Brain microvascular endothelial cell (primary cell): ENCODE results near the gene DYNC1LI2.

ENCODE experiments used
- DNase-seq: peaks from one replicate; pipeline ENCODE4 v3.0.0-alpha.2; 2020
- H3K27ac ChIP-seq: fragments of 250-450 bp; sonication (Bioruptor Pico); 2 replicates; pipeline ENCODE4 v1.5.1; 2020; ENCODE audit warnings: mild to moderate bottlenecking, moderate library complexity
- H3K27me3 ChIP-seq: fragments of 250-450 bp; sonication (Bioruptor Pico); replicated peaks from 2 replicates; pipeline ENCODE4 v1.5.1; 2020; ENCODE audit warnings: mild to moderate bottlenecking
- H3K36me3 ChIP-seq: fragments of 250-450 bp; sonication (Bioruptor Pico); replicated peaks from 2 replicates; pipeline ENCODE4 v1.5.1; 2020; ENCODE audit warnings: mild to moderate bottlenecking
- H3K4me3 ChIP-seq: 2 replicates; pipeline ENCODE4 v1.5.1; 2011; ENCODE audit warnings: low read depth, mild to moderate bottlenecking, control low read depth, low read length, moderate library complexity
- in situ Hi-C: cut with HindIII; loops from 2 replicates; pipeline ENCODE4 v1.10.0; 2017; ENCODE audit warnings: low sequenced_read_pairs, low pct_ligation_motif_present
- TF ChIP-seq, protein P1 (sequence below): IDR thresholded peaks from 2 replicates; pipeline ENCODE4 v1.5.1; 2011; ENCODE audit warnings: low read depth, mild to moderate bottlenecking, moderate library complexity, low read length, control low read depth, inconsistent platforms; ENCODE audit errors: missing control alignments

Gene DYNC1LI2

GRCh38 chr16:66701026-66701425, 50.4 kb downstream of the DYNC1LI2 start:
- in situ Hi-C loops: no loop called here
- TF ChIP-seq, protein P1, sequence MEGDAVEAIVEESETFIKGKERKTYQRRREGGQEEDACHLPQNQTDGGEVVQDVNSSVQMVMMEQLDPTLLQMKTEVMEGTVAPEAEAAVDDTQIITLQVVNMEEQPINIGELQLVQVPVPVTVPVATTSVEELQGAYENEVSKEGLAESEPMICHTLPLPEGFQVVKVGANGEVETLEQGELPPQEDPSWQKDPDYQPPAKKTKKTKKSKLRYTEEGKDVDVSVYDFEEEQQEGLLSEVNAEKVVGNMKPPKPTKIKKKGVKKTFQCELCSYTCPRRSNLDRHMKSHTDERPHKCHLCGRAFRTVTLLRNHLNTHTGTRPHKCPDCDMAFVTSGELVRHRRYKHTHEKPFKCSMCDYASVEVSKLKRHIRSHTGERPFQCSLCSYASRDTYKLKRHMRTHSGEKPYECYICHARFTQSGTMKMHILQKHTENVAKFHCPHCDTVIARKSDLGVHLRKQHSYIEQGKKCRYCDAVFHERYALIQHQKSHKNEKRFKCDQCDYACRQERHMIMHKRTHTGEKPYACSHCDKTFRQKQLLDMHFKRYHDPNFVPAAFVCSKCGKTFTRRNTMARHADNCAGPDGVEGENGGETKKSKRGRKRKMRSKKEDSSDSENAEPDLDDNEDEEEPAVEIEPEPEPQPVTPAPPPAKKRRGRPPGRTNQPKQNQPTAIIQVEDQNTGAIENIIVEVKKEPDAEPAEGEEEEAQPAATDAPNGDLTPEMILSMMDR: no peak
- no peaks in the 10 kb centered on the region for H3K27me3 ChIP-seq
- H3K4me3 ChIP-seq: no peak overlapping the region
- H3K27ac ChIP-seq: no peak overlapping the region
- DNase-seq: no peak
- H3K36me3 ChIP-seq: no peaks in the 10 kb centered on the region

- no peak for DNase-seq
- H3K27ac ChIP-seq: no peak overlapping the region
- no peaks in the 10 kb centered on the region for H3K36me3 ChIP-seq
- H3K4me3 ChIP-seq: no peak overlapping the region
- in situ Hi-C loops: no loop called here
- H3K27me3 ChIP-seq: no peaks in the 10 kb centered on the region
- TF ChIP-seq, protein P1: no peak
These were observed 51.5 kb downstream of the DYNC1LI2 start for GRCh38 chr16:66699898-66700297.

DNA sequence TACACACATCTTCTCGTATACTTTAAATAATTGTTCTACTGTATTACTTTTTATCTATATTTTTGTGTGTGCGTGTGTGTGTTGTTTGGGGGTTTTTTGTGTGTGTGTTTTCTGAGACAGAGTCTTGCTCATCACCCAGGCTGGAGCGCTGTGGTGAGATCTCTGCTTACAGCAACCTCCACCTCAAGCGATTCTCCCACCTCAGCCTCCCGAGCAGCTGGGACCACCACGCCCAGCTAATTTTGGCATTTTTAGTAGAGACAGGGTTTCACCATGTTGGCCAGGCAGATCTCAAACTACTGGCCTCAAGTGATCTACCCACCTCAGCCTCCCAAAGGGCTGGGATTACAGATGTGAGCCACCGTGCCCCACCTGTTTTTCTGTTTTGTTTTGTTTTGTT, 53.4 kb downstream of the DYNC1LI2 start:
- no peaks in the 10 kb centered on the region for H3K27me3 ChIP-seq
- no peak overlapping the region for H3K27ac ChIP-seq
- no peaks in the 10 kb centered on the region for H3K36me3 ChIP-seq
- in situ Hi-C loops: no loop called here
- TF ChIP-seq, protein P1: no peak
- no peak overlapping the region for H3K4me3 ChIP-seq
- DNase-seq: no peak

GRCh38 chr16:66696669-66697630, 54.5 kb downstream of the DYNC1LI2 start, which contains the start of gene CMTM4:
Gene CMTM4, minus strand, starts transcription at chr16:66696743. Its CDS starts 218 bp downstream, at chr16:66696525.
- H3K27ac ChIP-seq: no peak within 1 kb of the TSS
- no peaks in the 10 kb centered on the region for H3K36me3 ChIP-seq
- TF ChIP-seq, protein P1: no peak
- peak within 1 kb of the TSS; percentile 62 for H3K4me3 ChIP-seq
- in situ Hi-C loops: no loop called here
- DNase-seq: peak; percentile 51
- no peaks in the 10 kb centered on the region for H3K27me3 ChIP-seq

- Histone ChIP-seq H3K27ac (no peak overlapping the region), H3K4me3 (peak overlapping the region; percentile 60), H3K36me3 (no peaks in the 10 kb centered on the region), H3K27me3 (no peaks in the 10 kb centered on the region)
- TF ChIP-seq, protein P1: no peak
- in situ Hi-C loops: no loop called here
- DNase-seq: no peak
These were observed 55.3 kb downstream of the DYNC1LI2 start for GRCh38 chr16:66695935-66696668.
